GM12892 (cell line): ENCODE results near the gene ACBD5.
"Not testable (repeated sequence)": the region's sequence is repeated elsewhere in the genome, so short reads cannot be mapped to it uniquely, and the experiment has no call there.

Source experiments
- POLR2A ChIP-seq: IDR thresholded peaks from 2 replicates; pipeline ENCODE4 v1.6.1; 2011; ENCODE audit warnings: low read depth, low read length, control low read depth
- POLR2AphosphoS5 ChIP-seq: IDR thresholded peaks from 2 replicates; pipeline ENCODE4 v1.6.1; 2011; ENCODE audit warnings: low read depth, low read length, control low read depth
- TAF1 ChIP-seq: IDR thresholded peaks from 2 replicates; pipeline ENCODE4 v1.6.1; 2011; ENCODE audit warnings: low read depth, mild to moderate bottlenecking, control low read depth, low read length, borderline replicate concordance

GRCh38 chr10:27236589-27237128 is 3.9 kb downstream of the ACBD5 start:
- not testable (repeated sequence) for TF ChIP-seq TAF1, POLR2A, POLR2AphosphoS5
